Uterus (tissue), 4 donors: ENCODE measurements around the gene ACTN2. TPM values are rescaled to one million over a fixed set of nuclear protein-coding genes. Genes with fewer than 3 reads are reported as not detected.

Source experiments
- DNase-seq, 2 donors: peaks; one replicate each; pipeline ENCODE4 v3.0.0-alpha.2; 2019 to 2020
- H3K27ac ChIP-seq, 2 donors: fragments of 200-600 bp; sonication (generic); 1 replicate in 1 of 2; 2 replicates in 1 of 2; pipeline ENCODE4 v1.5.1; 2016 to 2018
- H3K27me3 ChIP-seq, 2 donors: fragments of 200-600 bp; sonication (generic); one replicate each; pipeline ENCODE4 v1.5.1; 2018 to 2019; ENCODE audit warnings: control low read depth in 1 of 2
- H3K36me3 ChIP-seq, 2 donors: fragments of 200-600 bp; sonication (generic); one replicate each; pipeline ENCODE4 v1.5.1; 2019; ENCODE audit warnings: control low read depth in 1 of 2
- H3K4me1 ChIP-seq, 2 donors: fragments of 200-600 bp; sonication (generic); one replicate each; pipeline ENCODE4 v1.5.1; 2018 to 2019; ENCODE audit warnings: control low read depth in 1 of 2
- H3K4me3 ChIP-seq, 2 donors: fragments of 200-600 bp; sonication (generic); 1 replicate in 1 of 2; 2 replicates in 1 of 2; pipeline ENCODE4 v1.5.1; 2018 to 2019; ENCODE audit warnings: mild to moderate bottlenecking in 1 of 2
- H3K9me3 ChIP-seq, 2 donors: fragments of 200-600 bp; sonication (generic); one replicate each; pipeline ENCODE4 v1.5.1; 2019; ENCODE audit warnings: control low read depth in 1 of 2
- CTCF ChIP-seq, 4 experiments: fragments of 200-600 bp in 2 of 4; fragments of 450-650 bp in 2 of 4; sonication (generic) in 2 of 4; IDR thresholded peaks; one replicate each; pipeline ENCODE4 v1.5.1; 2016 to 2019; ENCODE audit warnings: antibody characterized with exemption in 4 of 4, mild to moderate bottlenecking in 2 of 4, moderate library complexity in 1 of 4
- POLR2A ChIP-seq, 2 donors: fragments of 450-650 bp; IDR thresholded peaks; one replicate each; pipeline ENCODE4 v1.6.1; 2016; ENCODE audit warnings: antibody characterized with exemption in 2 of 2, mild to moderate bottlenecking in 1 of 2, moderate library complexity in 1 of 2
- intact Hi-C: fragments of 100-400 bp; cut with DNase I; formaldehyde crosslinking; loops from one replicate; pipeline ENCODE4 v1.15.1; 2023; ENCODE audit warnings: low total_unique reads
- total RNA-seq, 4 donors: library from RNA; depleted of rRNA in 3 of 4; stranded (reverse); fragments of >200 nt in 3 of 4; gene quantifications; one replicate each; pipeline versions ENCODE4 v1.1.0 to v1.2.4, GENCODE V29; 2014 to 2023
- donor health status: DM: yes; HTN: yes; CAD: no.

Gene ACTN2
- total RNA-seq, 4 donors from 2014 or later: 0.29 to 28.9 (median 1.1) TPM

GRCh38 chr1:236751385-236751784 lies 65.1 kb downstream of the ACTN2 start:
- Histone ChIP-seq H3K4me3 (no peak overlapping the region), H3K9me3 (no peaks in the 10 kb centered on the region), H3K4me1 (no peaks in the 10 kb centered on the region), H3K27ac (no peak overlapping the region), H3K27me3 (no peaks in the 10 kb centered on the region), H3K36me3 (no peaks in the 10 kb centered on the region)
- intact Hi-C loops: no loop called here
- no peak for DNase-seq
- TF ChIP-seq POLR2A (IDR thresholded peaks at IDR 0.05) (no peak), CTCF (IDR thresholded peaks at IDR 0.05) (no peak)

- H3K27me3 ChIP-seq: no peaks in the 10 kb centered on the region
- no peak for DNase-seq
- intact Hi-C loops: no loop called here
- H3K27ac ChIP-seq: no peak overlapping the region
- no peak overlapping the region for H3K4me3 ChIP-seq
- no peaks in the 10 kb centered on the region for H3K9me3 ChIP-seq
- TF ChIP-seq CTCF (IDR thresholded peaks at IDR 0.05) (no peak), POLR2A (IDR thresholded peaks at IDR 0.05) (no peak)
- H3K36me3 ChIP-seq: no peaks in the 10 kb centered on the region
- H3K4me1 ChIP-seq: no peaks in the 10 kb centered on the region
Observed at GRCh38 chr1:236751935-236752334, 65.6 kb downstream of the ACTN2 start.

- no peak for DNase-seq
- Histone ChIP-seq H3K4me3 (no peak overlapping the region), H3K4me1 (no peaks in the 10 kb centered on the region), H3K27me3 (no peaks in the 10 kb centered on the region), H3K9me3 (no peaks in the 10 kb centered on the region), H3K36me3 (no peaks in the 10 kb centered on the region), H3K27ac (no peak overlapping the region)
- TF ChIP-seq CTCF (IDR thresholded peaks at IDR 0.05): no peak
- TF ChIP-seq POLR2A (IDR thresholded peaks at IDR 0.05): no peak
- intact Hi-C loops: no loop called here
Observed at GRCh38 chr1:236753516-236753915, 67.2 kb downstream of the ACTN2 start.

GRCh38 chr1:236753964-236754363 lies 67.7 kb downstream of the ACTN2 start:
- no peak overlapping the region for H3K4me3 ChIP-seq
- no peaks in the 10 kb centered on the region for H3K36me3 ChIP-seq
- intact Hi-C loops: no loop called here
- no peaks in the 10 kb centered on the region for H3K4me1 ChIP-seq
- H3K27me3 ChIP-seq: no peaks in the 10 kb centered on the region
- TF ChIP-seq CTCF (IDR thresholded peaks at IDR 0.05): no peak
- TF ChIP-seq POLR2A (IDR thresholded peaks at IDR 0.05): no peak
- H3K9me3 ChIP-seq: no peaks in the 10 kb centered on the region
- H3K27ac ChIP-seq: no peak overlapping the region
- no peak for DNase-seq

- no peaks in the 10 kb centered on the region for H3K27me3 ChIP-seq
- no peak overlapping the region for H3K27ac ChIP-seq
- intact Hi-C loops: no loop called here
- H3K4me1 ChIP-seq: no peaks in the 10 kb centered on the region
- H3K36me3 ChIP-seq: no peaks in the 10 kb centered on the region
- H3K9me3 ChIP-seq: no peaks in the 10 kb centered on the region
- DNase-seq: no peak
- H3K4me3 ChIP-seq: no peak overlapping the region
- TF ChIP-seq CTCF (IDR thresholded peaks at IDR 0.05) (no peak), POLR2A (IDR thresholded peaks at IDR 0.05) (no peak)
Observed at GRCh38 chr1:236754525-236755210, 68.4 kb downstream of the ACTN2 start.
